ENCODE data around the gene CCDC137. TPM values are rescaled to one million over a fixed set of nuclear protein-coding genes. Genes with fewer than 3 reads are reported as not detected.

The CCDC137 gene
- total RNA-seq, 1 donor from 2014 or later, result 33.8 TPM

DNA sequence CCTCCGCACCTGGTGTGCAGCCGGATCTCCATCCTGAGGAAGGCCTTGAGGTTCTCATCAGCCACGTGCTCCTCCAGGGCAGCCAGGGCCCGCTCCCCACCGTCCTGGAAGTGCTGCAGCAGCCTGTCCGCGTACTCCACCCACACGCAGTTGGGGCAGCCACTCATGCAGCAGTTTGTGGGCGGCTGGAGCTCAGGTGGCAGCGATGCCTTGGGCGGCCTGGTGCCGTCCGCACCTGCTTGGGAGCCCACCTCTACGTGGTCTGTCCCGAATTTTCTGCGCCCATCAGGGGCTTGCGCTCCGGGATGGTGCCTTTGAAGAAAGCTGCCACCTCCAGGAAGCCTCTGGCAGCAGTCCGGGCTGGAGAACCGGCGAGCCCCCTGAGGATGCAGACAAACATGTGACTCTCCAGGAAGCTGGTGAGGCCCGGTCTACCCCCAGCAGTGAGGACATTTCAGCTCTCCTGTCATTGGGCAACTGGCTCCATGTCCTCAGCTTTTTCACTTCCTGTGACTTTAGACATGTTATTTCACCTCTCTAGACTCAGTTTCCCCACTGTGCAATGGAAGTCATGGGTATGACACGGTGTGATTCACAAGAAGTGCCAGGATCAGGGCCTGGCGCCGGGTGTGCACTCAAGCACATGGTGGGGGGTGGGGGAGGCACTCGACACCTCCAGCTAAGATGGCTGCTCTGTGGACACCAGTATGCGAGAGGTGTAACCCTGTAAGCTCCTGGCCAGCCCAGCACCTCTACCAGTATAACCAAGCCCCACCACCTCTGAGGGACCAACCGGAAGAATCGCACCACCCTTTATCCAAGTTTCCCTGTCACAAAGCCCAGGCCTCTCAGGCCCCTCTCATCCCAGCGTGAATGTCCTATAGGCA is 1.1 kb upstream of the CCDC137 start:
- peaks cover 2% of the 10 kb centered on the region for H3K27me3 Mint-ChIP-seq (ENCODE audit: unreplicated experiment)
- no peaks in the 10 kb centered on the region for H3K36me3 Mint-ChIP-seq (ENCODE audit: unreplicated experiment)
- H3K4me1 Mint-ChIP-seq (ENCODE audit: low read depth, unreplicated experiment), result peaks cover 18% of the 10 kb centered on the region
- H3K27ac Mint-ChIP-seq (ENCODE audit: unreplicated experiment), result peak overlapping the region; percentile 93
- TF ChIP-seq, protein P1, sequence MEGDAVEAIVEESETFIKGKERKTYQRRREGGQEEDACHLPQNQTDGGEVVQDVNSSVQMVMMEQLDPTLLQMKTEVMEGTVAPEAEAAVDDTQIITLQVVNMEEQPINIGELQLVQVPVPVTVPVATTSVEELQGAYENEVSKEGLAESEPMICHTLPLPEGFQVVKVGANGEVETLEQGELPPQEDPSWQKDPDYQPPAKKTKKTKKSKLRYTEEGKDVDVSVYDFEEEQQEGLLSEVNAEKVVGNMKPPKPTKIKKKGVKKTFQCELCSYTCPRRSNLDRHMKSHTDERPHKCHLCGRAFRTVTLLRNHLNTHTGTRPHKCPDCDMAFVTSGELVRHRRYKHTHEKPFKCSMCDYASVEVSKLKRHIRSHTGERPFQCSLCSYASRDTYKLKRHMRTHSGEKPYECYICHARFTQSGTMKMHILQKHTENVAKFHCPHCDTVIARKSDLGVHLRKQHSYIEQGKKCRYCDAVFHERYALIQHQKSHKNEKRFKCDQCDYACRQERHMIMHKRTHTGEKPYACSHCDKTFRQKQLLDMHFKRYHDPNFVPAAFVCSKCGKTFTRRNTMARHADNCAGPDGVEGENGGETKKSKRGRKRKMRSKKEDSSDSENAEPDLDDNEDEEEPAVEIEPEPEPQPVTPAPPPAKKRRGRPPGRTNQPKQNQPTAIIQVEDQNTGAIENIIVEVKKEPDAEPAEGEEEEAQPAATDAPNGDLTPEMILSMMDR (IDR thresholded peaks at IDR 0.05; ENCODE audit: partially characterized antibody, unreplicated experiment), result no peak
- DNase-seq, result no peak
- H3K4me3 Mint-ChIP-seq (ENCODE audit: unreplicated experiment), result peak overlapping the region; percentile 98
- H3K9me3 Mint-ChIP-seq (ENCODE audit: unreplicated experiment), result peaks cover 3% of the 10 kb centered on the region

DNA sequence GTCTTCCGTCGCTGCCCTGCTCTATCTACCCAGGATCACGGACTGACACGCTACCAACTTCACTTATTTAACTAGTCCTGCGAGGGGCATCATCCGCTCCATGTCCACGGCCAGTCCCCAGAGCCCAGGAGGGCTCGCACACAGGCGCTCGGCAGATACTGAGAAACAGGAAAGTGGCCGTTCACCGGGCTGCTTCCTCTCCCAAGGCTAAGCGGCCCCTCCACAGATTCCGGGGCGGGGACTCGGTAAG is 520 bp upstream of the CCDC137 start:
- peak overlapping the region; percentile 93 for H3K27ac Mint-ChIP-seq (ENCODE audit: unreplicated experiment)
- no peaks in the 10 kb centered on the region for H3K36me3 Mint-ChIP-seq (ENCODE audit: unreplicated experiment)
- no peak for DNase-seq
- TF ChIP-seq, protein P1 (IDR thresholded peaks at IDR 0.05; ENCODE audit: partially characterized antibody, unreplicated experiment), result no peak
- peak overlapping the region; percentile 98 for H3K4me3 Mint-ChIP-seq (ENCODE audit: unreplicated experiment)
- peaks cover 2% of the 10 kb centered on the region for H3K27me3 Mint-ChIP-seq (ENCODE audit: unreplicated experiment)
- H3K9me3 Mint-ChIP-seq (ENCODE audit: unreplicated experiment), result peaks cover 3% of the 10 kb centered on the region
- peaks cover 18% of the 10 kb centered on the region for H3K4me1 Mint-ChIP-seq (ENCODE audit: low read depth, unreplicated experiment)

DNA sequence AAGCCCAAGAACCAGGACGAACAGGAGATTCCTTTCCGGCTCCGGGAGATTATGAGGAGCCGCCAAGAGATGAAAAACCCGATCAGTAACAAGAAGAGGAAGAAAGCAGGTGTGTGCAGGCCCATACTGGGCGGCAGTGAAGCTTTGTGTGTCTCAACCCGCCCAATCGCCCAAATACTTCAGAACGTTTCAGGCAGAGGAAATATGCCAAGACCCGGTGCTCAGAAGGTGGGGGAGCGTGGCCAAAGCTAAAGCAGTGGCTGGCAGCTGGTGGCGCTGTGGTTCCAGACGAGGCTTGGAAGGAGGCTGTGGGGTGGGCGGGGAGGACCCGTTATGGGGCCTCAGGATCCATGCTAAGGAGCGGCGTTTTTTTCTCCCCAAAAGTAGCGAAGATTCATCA is 1.2 kb downstream of the CCDC137 start:
- peak; percentile 39 for DNase-seq
- Mint-ChIP-seq H3K27ac (ENCODE audit: unreplicated experiment) (peak overlapping the region; percentile 62), H3K36me3 (ENCODE audit: unreplicated experiment) (no peaks in the 10 kb centered on the region), H3K4me3 (ENCODE audit: unreplicated experiment) (peak overlapping the region; percentile 95), H3K27me3 (ENCODE audit: unreplicated experiment) (peaks cover 2% of the 10 kb centered on the region), H3K9me3 (ENCODE audit: unreplicated experiment) (peaks cover 1% of the 10 kb centered on the region), H3K4me1 (ENCODE audit: low read depth, unreplicated experiment) (peaks cover 18% of the 10 kb centered on the region)
- TF ChIP-seq, protein P1 (IDR thresholded peaks at IDR 0.05; ENCODE audit: partially characterized antibody, unreplicated experiment), result no peak

DNA sequence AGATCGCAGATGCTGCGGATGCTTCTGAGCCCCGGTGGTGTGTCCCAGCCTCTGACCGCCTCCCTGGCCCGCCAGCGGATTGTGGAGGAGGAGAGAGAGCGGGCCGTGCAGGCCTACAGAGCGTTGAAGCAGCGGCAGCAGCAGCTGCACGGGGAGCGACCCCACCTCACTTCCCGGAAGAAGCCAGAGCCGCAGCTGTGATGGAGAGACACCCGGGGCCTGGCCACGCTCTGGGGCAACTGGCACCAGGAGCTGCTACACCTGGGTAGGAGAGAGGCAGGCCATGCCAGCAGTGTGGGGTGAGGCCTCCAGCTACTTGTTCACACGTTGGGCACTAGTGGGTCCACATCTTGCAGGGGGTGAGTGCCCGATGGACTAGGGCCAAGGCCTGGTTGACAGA is 6.0 kb downstream of the CCDC137 start:
- Mint-ChIP-seq H3K4me3 (ENCODE audit: unreplicated experiment) (no peak overlapping the region), H3K27me3 (ENCODE audit: unreplicated experiment) (no peaks in the 10 kb centered on the region), H3K4me1 (ENCODE audit: low read depth, unreplicated experiment) (peaks cover 6% of the 10 kb centered on the region), H3K36me3 (ENCODE audit: unreplicated experiment) (no peaks in the 10 kb centered on the region), H3K9me3 (ENCODE audit: unreplicated experiment) (no peaks in the 10 kb centered on the region), H3K27ac (ENCODE audit: unreplicated experiment) (no peak overlapping the region)
- TF ChIP-seq, protein P1 (IDR thresholded peaks at IDR 0.05; ENCODE audit: partially characterized antibody, unreplicated experiment), result no peak
- no peak for DNase-seq

DNA sequence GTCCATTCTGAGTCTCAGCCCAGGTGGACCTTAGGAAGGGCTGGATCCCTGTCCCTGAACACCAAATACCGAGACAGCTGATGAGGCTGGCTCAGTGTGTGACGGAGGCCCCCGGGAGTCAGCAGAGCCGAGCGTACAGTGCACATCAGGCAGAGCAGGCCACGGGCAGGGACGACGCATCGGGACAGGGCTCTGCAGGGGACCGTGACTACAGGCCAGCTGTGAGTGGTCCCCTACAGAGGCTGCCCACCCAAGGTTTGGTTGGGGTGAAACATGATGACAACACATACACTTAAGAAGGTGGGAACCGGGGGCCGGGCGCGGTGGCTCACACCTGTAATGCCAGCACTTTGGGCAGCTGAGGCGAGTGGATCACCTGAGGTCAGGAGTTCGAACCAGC is 6.4 kb downstream of the CCDC137 start:
- Mint-ChIP-seq H3K4me3 (ENCODE audit: unreplicated experiment) (no peak overlapping the region), H3K4me1 (ENCODE audit: low read depth, unreplicated experiment) (peaks cover 3% of the 10 kb centered on the region), H3K36me3 (ENCODE audit: unreplicated experiment) (no peaks in the 10 kb centered on the region)

More for the DNA sequence above, 6.4 kb downstream of the CCDC137 start:
- no peak for DNase-seq
- Mint-ChIP-seq H3K27ac (ENCODE audit: unreplicated experiment) (no peak overlapping the region), H3K9me3 (ENCODE audit: unreplicated experiment) (no peaks in the 10 kb centered on the region), H3K27me3 (ENCODE audit: unreplicated experiment) (peaks cover 2% of the 10 kb centered on the region)
- TF ChIP-seq, protein P1 (IDR thresholded peaks at IDR 0.05; ENCODE audit: partially characterized antibody, unreplicated experiment), result no peak
